D721Med (cell line): ENCODE data around the gene PLCB1.

Source experiments
- DNase-seq: peaks from one replicate; pipeline ENCODE4 v3.0.0; 2011; ENCODE audit warnings: low spot score; ENCODE audit not compliant: insufficient read length
- FAIRE-seq: peaks from 2 replicates; lab custom pipeline; 2011; peaks lifted over from hg19 to GRCh38; lab: Jason Lieb, UNC
- CTCF ChIP-seq: IDR thresholded peaks from 2 replicates; pipeline ENCODE4 v1.5.1; 2012; ENCODE audit warnings: mild to moderate bottlenecking, control low read depth; ENCODE audit not compliant: insufficient read depth; ENCODE audit errors: missing control alignments

The PLCB1 gene

GRCh38 chr20:8315639-8316573, 183.8 kb downstream of the PLCB1 start:
- FAIRE-seq = no peak
- no peak for DNase-seq
- no peak for TF ChIP-seq CTCF

GRCh38 chr20:8317448-8317847, 185.4 kb downstream of the PLCB1 start:
- no peak for TF ChIP-seq CTCF
- DNase-seq = no peak
- FAIRE-seq = no peak

GRCh38 chr20:8318965-8319625, 187.0 kb downstream of the PLCB1 start:
- FAIRE-seq (no peak), DNase-seq (no peak)
- no peak for TF ChIP-seq CTCF

- DNase-seq = no peak
- FAIRE-seq = no peak
- no peak for TF ChIP-seq CTCF
Observed at GRCh38 chr20:8320306-8320705, 188.2 kb downstream of the PLCB1 start.

- TF ChIP-seq CTCF = no peak
- no peak for FAIRE-seq
- no peak for DNase-seq
Observed at GRCh38 chr20:8321001-8321400, 188.9 kb downstream of the PLCB1 start.

GRCh38 chr20:8322662-8323217, 190.7 kb downstream of the PLCB1 start:
- no peak for FAIRE-seq
- no peak for DNase-seq
- TF ChIP-seq CTCF = no peak
